Lower lobe of right lung (tissue), 2 donors: ENCODE data around the gene C1GALT1. TPM values are rescaled to one million over a fixed set of nuclear protein-coding genes. Genes with fewer than 3 reads are reported as not detected.

Source experiments
- ATAC-seq, 2 donors: fragments of 200-7000 bp; cut with Tn5 transposase; one replicate each; pipeline ENCODE4 v1.9.1; 2020 to 2022; ENCODE audit warnings: mild to moderate bottlenecking in 2 of 2, moderate library complexity in 2 of 2
- DNase-seq: peaks from one replicate; pipeline ENCODE4 v3.0.0-alpha.2; 2020
- H3K27ac ChIP-seq: fragments of 200-600 bp; one replicate; pipeline ENCODE4 v1.8.0; 2022
- H3K27me3 ChIP-seq: fragments of 200-600 bp; one replicate; pipeline ENCODE4 v1.8.0; 2022; ENCODE audit warnings: low read depth
- H3K36me3 ChIP-seq: fragments of 200-600 bp; one replicate; pipeline ENCODE4 v1.8.0; 2022; ENCODE audit warnings: mild to moderate bottlenecking
- H3K4me1 ChIP-seq: fragments of 200-600 bp; one replicate; pipeline ENCODE4 v1.8.0; 2022
- H3K4me3 ChIP-seq: fragments of 200-600 bp; one replicate; pipeline ENCODE4 v1.8.0; 2022; ENCODE audit warnings: mild to moderate bottlenecking
- H3K9me3 ChIP-seq: fragments of 200-600 bp; one replicate; pipeline ENCODE4 v1.8.0; 2022
- CTCF ChIP-seq: fragments of 200-600 bp; IDR thresholded peaks from one replicate; pipeline ENCODE4 v1.8.0; 2022; ENCODE audit warnings: antibody characterized with exemption, mild to moderate bottlenecking
- intact Hi-C: fragments of 100-400 bp; cut with DNase I; formaldehyde crosslinking; loops from one replicate; pipeline ENCODE4 v1.11.0; 2022
- total RNA-seq: library from RNA; stranded (reverse); fragmentation: NEBNext Ultra II Directional; extraction: Animal tissue kit (Norgen Biotek cat#: 25700); gene quantifications from one replicate; pipeline ENCODE4 v1.2.1, GENCODE V29; 2021
- donor health status: DM: no; HTN: yes; CAD: no; lungs with severe emphysema.

C1GALT1 gene
- total RNA-seq, 1 donor from 2014 or later, result 39.0 TPM

GRCh38 chr7:7219216-7219615 is 36.9 kb downstream of the C1GALT1 start:
- Histone ChIP-seq H3K4me3 (no peak overlapping the region), H3K36me3 (peaks cover 9% of the 10 kb centered on the region), H3K27ac (no peak overlapping the region), H3K27me3 (no peaks in the 10 kb centered on the region), H3K9me3 (no peaks in the 10 kb centered on the region), H3K4me1 (peaks cover 10% of the 10 kb centered on the region)
- TF ChIP-seq CTCF, result no peak
- intact Hi-C loops, result no loop called here
- no peak for ATAC-seq
- DNase-seq, result no peak

GRCh38 chr7:7220821-7221220 is 38.5 kb downstream of the C1GALT1 start:
- TF ChIP-seq CTCF, result no peak
- H3K27me3 ChIP-seq, result no peaks in the 10 kb centered on the region
- peaks cover 10% of the 10 kb centered on the region for H3K4me1 ChIP-seq
- H3K4me3 ChIP-seq, result no peak overlapping the region
- no peaks in the 10 kb centered on the region for H3K9me3 ChIP-seq
- intact Hi-C loops, result no loop called here
- no peak for DNase-seq
- no peaks in the 10 kb centered on the region for H3K36me3 ChIP-seq
- no peak overlapping the region for H3K27ac ChIP-seq
- no peak for ATAC-seq

- no peak overlapping the region for H3K4me3 ChIP-seq
- no peak for TF ChIP-seq CTCF
- no peak for DNase-seq
- no peak overlapping the region for H3K27ac ChIP-seq
- H3K36me3 ChIP-seq, result no peaks in the 10 kb centered on the region
- intact Hi-C loops, result no loop called here
- H3K4me1 ChIP-seq, result peaks cover 10% of the 10 kb centered on the region
- no peaks in the 10 kb centered on the region for H3K9me3 ChIP-seq
- no peak for ATAC-seq
- no peaks in the 10 kb centered on the region for H3K27me3 ChIP-seq
Observed at GRCh38 chr7:7221599-7222038, 39.3 kb downstream of the C1GALT1 start.

- no peak for TF ChIP-seq CTCF
Observed at GRCh38 chr7:7223250-7223649, 40.9 kb downstream of the C1GALT1 start.

GRCh38 chr7:7226407-7226806 is 44.1 kb downstream of the C1GALT1 start:
- intact Hi-C loops, result no loop called here
- no peak for TF ChIP-seq CTCF
- Histone ChIP-seq H3K4me3 (no peak overlapping the region), H3K9me3 (peaks cover 7% of the 10 kb centered on the region), H3K27me3 (no peaks in the 10 kb centered on the region), H3K27ac (no peak overlapping the region), H3K4me1 (peaks cover 5% of the 10 kb centered on the region), H3K36me3 (no peaks in the 10 kb centered on the region)
- no peak for DNase-seq
- ATAC-seq, result peak in 1 of 2 donors; percentile 44

More at GRCh38 chr7:7223250-7223649, 40.9 kb downstream of the C1GALT1 start:
- Histone ChIP-seq H3K36me3 (no peaks in the 10 kb centered on the region), H3K27ac (no peak overlapping the region), H3K4me1 (peaks cover 10% of the 10 kb centered on the region), H3K9me3 (no peaks in the 10 kb centered on the region), H3K4me3 (no peak overlapping the region), H3K27me3 (no peaks in the 10 kb centered on the region)
- DNase-seq (no peak), ATAC-seq (no peak)
- intact Hi-C loops, result no loop called here

GRCh38 chr7:7228472-7228871 is 46.1 kb downstream of the C1GALT1 start:
- Histone ChIP-seq H3K27me3 (no peaks in the 10 kb centered on the region), H3K9me3 (peaks cover 7% of the 10 kb centered on the region), H3K4me3 (no peak overlapping the region), H3K36me3 (no peaks in the 10 kb centered on the region), H3K4me1 (no peaks in the 10 kb centered on the region), H3K27ac (no peak overlapping the region)
- ATAC-seq, result no peak
- intact Hi-C loops, result no loop called here
- TF ChIP-seq CTCF, result no peak
- no peak for DNase-seq
